NCI-H510A treated with DMSO at 0.1 percent for 48 hours (cell line): ENCODE data around the gene ZNF317.
"Not testable (repeated sequence)": the region's sequence is repeated elsewhere in the genome, so short reads cannot be mapped to it uniquely, and the experiment has no call there.

Experiments
- DNase-seq: peaks from one replicate; lab custom pipeline; 2025; lab: John Stamatoyannopoulos, UW

Gene ZNF317

DNA sequence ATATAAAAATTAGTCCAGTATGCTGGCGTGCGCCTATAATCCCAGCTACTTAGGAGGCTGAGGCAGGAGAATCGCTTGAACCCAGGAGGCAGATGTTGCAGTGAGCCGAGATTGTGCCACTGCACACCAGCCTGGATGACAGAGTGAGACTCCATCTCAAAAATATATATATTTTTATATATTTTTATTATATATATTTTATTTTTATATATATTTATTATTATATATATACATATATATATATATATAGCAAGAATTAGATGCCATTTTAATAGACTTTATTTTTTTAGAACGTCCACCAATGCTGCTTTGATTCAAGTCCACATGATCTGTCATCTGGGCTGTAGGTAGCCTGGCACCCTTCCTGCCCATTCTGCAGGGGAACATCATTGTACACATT lies 35.1 kb downstream of the ZNF317 start:
- no peak for DNase-seq

DNA sequence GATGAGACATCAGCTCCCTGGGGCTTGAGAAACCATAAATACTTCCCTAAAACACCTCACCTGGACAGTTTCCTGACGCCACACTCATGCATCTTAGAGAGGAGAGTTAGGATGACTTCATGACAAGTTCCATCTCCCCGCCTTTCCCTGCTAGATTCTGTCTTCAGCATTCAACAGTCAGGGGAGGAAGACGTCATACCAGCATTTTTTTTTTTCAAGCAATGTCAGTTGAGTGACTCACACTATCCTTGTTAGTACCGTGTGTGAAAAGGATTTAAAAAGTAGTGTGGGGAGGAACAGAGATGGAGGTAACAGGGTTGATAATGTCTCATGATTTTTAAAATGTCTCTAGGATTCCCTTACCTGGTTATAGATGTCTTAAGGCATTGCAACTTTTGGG lies 38.7 kb downstream of the ZNF317 start, which contains the start of gene OR7D2:
Gene OR7D2 (plus strand): TSS at position 79 of the 400 bp plus-strand sequence. CDS start 6,803 bp downstream, outside the sequence.
- DNase-seq: no peak

GRCh38 chr19:9183000-9183399 lies 42.8 kb downstream of the ZNF317 start:
- no peak for DNase-seq

DNA sequence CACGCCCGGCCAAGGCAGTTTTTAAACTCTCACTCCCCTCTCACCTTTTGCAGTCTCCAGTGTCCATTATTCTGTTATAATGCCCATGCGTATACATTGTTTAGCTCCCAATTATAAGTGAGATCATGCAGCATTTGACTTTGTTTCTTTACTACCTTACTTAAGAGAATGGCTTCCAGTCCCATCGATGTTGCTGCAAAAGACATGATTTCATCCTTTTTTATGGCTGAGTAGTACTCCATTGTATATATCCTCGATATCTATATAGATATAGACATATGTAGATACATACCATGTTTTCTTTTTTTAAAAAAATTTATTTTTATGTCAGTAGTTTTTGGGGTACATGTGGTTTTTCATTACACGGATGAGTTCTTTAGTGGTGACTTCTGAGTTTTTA lies 47.0 kb downstream of the ZNF317 start:
- no peak for DNase-seq

DNA sequence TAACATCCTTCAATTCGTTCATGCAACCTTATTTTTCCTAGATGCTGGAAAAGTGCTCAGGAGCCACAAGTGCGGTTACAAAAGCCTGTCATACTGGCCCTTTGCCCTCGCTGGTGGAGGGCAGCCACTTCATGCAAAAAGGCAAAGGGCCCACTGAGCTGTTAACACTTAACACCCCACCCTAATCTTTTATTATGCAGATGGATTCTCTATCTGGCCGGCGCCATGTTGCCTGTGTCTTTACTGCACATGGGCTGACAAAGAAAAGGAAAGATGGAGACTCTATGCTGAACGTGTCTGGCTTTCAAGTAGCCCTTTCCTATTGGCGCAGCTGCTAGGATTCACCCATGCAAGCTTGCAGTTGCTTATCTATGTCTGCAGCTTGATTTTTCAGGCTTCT lies 49.3 kb downstream of the ZNF317 start:
- no peak for DNase-seq

DNA sequence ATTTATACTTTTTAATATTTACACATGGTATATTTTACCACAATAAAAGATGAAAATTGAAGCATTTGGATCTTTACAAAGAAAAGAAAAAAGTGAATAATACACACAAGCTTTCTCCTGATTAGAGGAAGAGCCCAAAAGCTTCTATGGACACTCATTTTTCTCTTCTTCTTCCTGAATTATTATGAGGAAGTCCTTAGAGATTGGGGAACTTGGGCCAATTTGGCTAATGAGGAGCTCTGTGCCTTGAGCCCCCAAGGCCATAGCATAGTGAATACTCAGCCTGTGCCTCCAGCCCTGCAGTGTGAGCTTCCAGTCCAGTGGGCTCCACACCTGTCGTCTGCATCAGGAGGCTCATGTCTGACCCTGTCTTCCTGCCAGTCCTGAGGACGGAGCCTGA lies 57.8 kb downstream of the ZNF317 start:
- DNase-seq: not testable (repeated sequence)

- peak; percentile 23 for DNase-seq
These were observed 65.4 kb downstream of the ZNF317 start for GRCh38 chr19:9205501-9206113.
